HepG2 (cell line): ENCODE results near the gene AMZ2. TPM values are rescaled to one million over a fixed set of nuclear protein-coding genes. Genes with fewer than 3 reads are reported as not detected.

Experiments
- CBX5 ChIP-seq: sonication (generic); formaldehyde crosslinking; IDR thresholded peaks from 2 replicates; pipeline ENCODE4 v1.4.0; 2020; ENCODE audit warnings: missing genetic modification reagents, borderline replicate concordance
- GTF3A ChIP-seq: sonication (generic); formaldehyde crosslinking; conservative IDR thresholded peaks from 2 replicates; pipeline ENCODE4 v1.4.0; 2020; ENCODE audit warnings: mild to moderate bottlenecking, missing genetic modification reagents
- KDM4B ChIP-seq: sonication (generic); formaldehyde crosslinking; IDR thresholded peaks from 2 replicates; pipeline ENCODE4 v1.4.0; 2020; ENCODE audit warnings: missing genetic modification reagents
- NFYB ChIP-seq: sonication (generic); formaldehyde crosslinking; IDR thresholded peaks from 2 replicates; pipeline ENCODE4 v1.4.0; 2020; ENCODE audit warnings: missing genetic modification reagents
- SP5 ChIP-seq: IDR thresholded peaks from 2 replicates; pipeline ENCODE4 v1.6.1; 2016; ENCODE audit warnings: low read depth, borderline replicate concordance
- XBP1 ChIP-seq: sonication (generic); formaldehyde crosslinking; IDR thresholded peaks from 2 replicates; pipeline ENCODE4 v1.5.0; 2020; ENCODE audit warnings: missing genetic modification reagents
- ZFP90 ChIP-seq: sonication (generic); formaldehyde crosslinking; IDR thresholded peaks from 2 replicates; pipeline ENCODE4 v1.8.0; 2022; ENCODE audit warnings: missing genetic modification reagents, mild to moderate bottlenecking, inconsistent platforms, borderline replicate concordance
- ZKSCAN8 ChIP-seq: IDR thresholded peaks from 2 replicates; pipeline ENCODE4 v1.6.1; 2016; ENCODE audit warnings: borderline replicate concordance, missing genetic modification reagents, missing compliant biosample characterization
- ZNF451 ChIP-seq: sonication (generic); formaldehyde crosslinking; IDR thresholded peaks from 2 replicates; pipeline ENCODE4 v1.5.0; 2020; ENCODE audit warnings: mild to moderate bottlenecking, missing genetic modification reagents
- ZSCAN31 ChIP-seq: sonication (generic); formaldehyde crosslinking; IDR thresholded peaks from 2 replicates; pipeline ENCODE4 v1.5.0; 2020; ENCODE audit warnings: low read depth, mild to moderate bottlenecking, missing genetic modification reagents
- polyA plus RNA-seq, 8 experiments: library from polyadenylated mRNA; depleted of rRNA in 3 of 8; stranded (reverse) in 7 of 8; unstranded in 1 of 8; fragments of >200 nt; fragmentation: Illumina TruSeq in 4 of 8; extraction: Trizol in 4 of 8; gene quantifications; 2 replicates each; pipeline versions ENCODE4 v1.2.1 to v1.2.3, GENCODE V29; 2011 to 2016; ENCODE audit warnings: low read depth in 4 of 8, missing spikeins in 1 of 8, mixed read lengths in 1 of 8; ENCODE audit not compliant: insufficient read depth in 1 of 8
- total RNA-seq, 5 experiments: library from RNA; depleted of rRNA; stranded (reverse); fragments of >200 nt; fragmentation: Illumina TruSeq; extraction: Trizol; gene quantifications; 2 replicates each; pipeline ENCODE4 v1.2.3, GENCODE V29; 2016; ENCODE audit warnings: low read depth in 1 of 5
- TF ChIP-seq, protein P1 (sequence below): sonication (generic); formaldehyde crosslinking; IDR thresholded peaks from 2 replicates; pipeline ENCODE4 v1.4.0; 2020; ENCODE audit warnings: missing genetic modification reagents, borderline replicate concordance
- TF ChIP-seq, protein P2 (sequence below): sonication (generic); formaldehyde crosslinking; IDR thresholded peaks from 2 replicates; pipeline ENCODE4 v1.5.1; 2020; ENCODE audit warnings: mild to moderate bottlenecking, moderate library complexity, missing genetic modification reagents
- TF ChIP-seq, protein P3 (sequence below): IDR thresholded peaks from 2 replicates; pipeline ENCODE4 v1.6.1; 2016; ENCODE audit warnings: low read depth
- TF ChIP-seq, protein P4 (sequence below): sonication (generic); formaldehyde crosslinking; IDR thresholded peaks from 2 replicates; pipeline ENCODE4 v1.5.1; 2020; ENCODE audit warnings: mild to moderate bottlenecking, missing genetic modification reagents

The AMZ2 gene
- total and polyA plus RNA-seq, 2 of the 13 experiments (the other 11 are each of a cell fraction or from before 2014, with no cell fraction given), result 86.9 to 90.2 TPM

DNA sequence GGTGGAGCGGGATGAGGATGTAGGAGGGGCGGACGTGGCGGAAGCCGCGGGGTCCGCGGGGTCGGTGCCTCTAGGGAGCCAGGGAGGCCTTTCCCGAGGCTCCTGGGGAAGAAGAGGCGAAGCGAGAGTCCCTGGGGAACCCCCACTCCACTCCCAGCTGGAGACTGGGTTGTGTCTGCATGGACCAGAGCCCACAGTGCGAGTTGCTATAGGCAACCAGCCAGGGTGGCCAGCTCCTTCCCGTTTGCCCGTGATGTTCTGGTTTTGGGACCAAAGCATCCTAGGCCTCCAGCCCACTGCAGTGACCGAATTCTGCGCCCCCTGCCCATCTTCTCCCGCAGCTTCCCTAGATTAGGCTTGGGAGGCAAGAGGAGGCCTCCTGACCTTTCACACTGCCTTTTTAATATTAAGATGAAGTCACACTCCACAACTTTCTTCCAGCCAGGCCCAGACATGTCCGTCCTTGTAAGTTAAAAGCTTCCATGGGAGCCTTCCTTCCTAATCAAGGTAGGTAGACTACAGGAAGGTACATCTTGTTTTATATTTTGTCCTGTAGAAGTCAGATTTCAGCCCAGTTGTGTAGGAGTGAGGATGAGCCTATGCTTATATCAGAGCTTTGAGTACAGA lies 469 bp downstream of the AMZ2 start (continued):
- TF ChIP-seq NFYB (CRISPR knock-in tag), result no peak
- TF ChIP-seq, protein P1, sequence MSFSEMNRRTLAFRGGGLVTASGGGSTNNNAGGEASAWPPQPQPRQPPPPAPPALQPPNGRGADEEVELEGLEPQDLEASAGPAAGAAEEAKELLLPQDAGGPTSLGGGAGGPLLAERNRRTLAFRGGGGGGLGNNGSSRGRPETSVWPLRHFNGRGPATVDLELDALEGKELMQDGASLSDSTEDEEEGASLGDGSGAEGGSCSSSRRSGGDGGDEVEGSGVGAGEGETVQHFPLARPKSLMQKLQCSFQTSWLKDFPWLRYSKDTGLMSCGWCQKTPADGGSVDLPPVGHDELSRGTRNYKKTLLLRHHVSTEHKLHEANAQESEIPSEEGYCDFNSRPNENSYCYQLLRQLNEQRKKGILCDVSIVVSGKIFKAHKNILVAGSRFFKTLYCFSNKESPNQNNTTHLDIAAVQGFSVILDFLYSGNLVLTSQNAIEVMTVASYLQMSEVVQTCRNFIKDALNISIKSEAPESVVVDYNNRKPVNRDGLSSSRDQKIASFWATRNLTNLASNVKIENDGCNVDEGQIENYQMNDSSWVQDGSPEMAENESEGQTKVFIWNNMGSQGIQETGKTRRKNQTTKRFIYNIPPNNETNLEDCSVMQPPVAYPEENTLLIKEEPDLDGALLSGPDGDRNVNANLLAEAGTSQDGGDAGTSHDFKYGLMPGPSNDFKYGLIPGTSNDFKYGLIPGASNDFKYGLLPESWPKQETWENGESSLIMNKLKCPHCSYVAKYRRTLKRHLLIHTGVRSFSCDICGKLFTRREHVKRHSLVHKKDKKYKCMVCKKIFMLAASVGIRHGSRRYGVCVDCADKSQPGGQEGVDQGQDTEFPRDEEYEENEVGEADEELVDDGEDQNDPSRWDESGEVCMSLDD (CRISPR knock-in tag), result peak; percentile 78; the same call in 1 of the 2 replicates
- TF ChIP-seq, protein P2, sequence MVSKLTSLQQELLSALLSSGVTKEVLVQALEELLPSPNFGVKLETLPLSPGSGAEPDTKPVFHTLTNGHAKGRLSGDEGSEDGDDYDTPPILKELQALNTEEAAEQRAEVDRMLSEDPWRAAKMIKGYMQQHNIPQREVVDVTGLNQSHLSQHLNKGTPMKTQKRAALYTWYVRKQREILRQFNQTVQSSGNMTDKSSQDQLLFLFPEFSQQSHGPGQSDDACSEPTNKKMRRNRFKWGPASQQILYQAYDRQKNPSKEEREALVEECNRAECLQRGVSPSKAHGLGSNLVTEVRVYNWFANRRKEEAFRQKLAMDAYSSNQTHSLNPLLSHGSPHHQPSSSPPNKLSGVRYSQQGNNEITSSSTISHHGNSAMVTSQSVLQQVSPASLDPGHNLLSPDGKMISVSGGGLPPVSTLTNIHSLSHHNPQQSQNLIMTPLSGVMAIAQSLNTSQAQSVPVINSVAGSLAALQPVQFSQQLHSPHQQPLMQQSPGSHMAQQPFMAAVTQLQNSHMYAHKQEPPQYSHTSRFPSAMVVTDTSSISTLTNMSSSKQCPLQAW (CRISPR knock-in tag), result no peak
- no peak for TF ChIP-seq XBP1
- TF ChIP-seq, protein P3, sequence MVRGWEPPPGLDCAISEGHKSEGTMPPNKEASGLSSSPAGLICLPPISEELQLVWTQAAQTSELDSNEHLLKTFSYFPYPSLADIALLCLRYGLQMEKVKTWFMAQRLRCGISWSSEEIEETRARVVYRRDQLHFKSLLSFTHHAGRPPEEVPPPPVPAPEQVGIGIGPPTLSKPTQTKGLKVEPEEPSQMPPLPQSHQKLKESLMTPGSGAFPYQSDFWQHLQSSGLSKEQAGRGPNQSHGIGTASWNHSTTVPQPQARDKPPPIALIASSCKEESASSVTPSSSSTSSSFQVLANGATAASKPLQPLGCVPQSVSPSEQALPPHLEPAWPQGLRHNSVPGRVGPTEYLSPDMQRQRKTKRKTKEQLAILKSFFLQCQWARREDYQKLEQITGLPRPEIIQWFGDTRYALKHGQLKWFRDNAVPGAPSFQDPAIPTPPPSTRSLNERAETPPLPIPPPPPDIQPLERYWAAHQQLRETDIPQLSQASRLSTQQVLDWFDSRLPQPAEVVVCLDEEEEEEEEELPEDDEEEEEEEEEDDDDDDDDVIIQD (CRISPR knock-in tag), result no peak
- TF ChIP-seq SP5 (CRISPR knock-in tag), result no peak
- no peak; the same call in 1 of the 2 replicates for TF ChIP-seq ZSCAN31 (CRISPR knock-in tag)
- TF ChIP-seq ZFP90 (CRISPR knock-in tag), result peak; percentile 86
- TF ChIP-seq ZKSCAN8 (CRISPR knock-in tag), result no peak
- no peak for TF ChIP-seq GTF3A (CRISPR knock-in tag)
- no peak for TF ChIP-seq ZNF451 (CRISPR knock-in tag)
- TF ChIP-seq, protein P4, sequence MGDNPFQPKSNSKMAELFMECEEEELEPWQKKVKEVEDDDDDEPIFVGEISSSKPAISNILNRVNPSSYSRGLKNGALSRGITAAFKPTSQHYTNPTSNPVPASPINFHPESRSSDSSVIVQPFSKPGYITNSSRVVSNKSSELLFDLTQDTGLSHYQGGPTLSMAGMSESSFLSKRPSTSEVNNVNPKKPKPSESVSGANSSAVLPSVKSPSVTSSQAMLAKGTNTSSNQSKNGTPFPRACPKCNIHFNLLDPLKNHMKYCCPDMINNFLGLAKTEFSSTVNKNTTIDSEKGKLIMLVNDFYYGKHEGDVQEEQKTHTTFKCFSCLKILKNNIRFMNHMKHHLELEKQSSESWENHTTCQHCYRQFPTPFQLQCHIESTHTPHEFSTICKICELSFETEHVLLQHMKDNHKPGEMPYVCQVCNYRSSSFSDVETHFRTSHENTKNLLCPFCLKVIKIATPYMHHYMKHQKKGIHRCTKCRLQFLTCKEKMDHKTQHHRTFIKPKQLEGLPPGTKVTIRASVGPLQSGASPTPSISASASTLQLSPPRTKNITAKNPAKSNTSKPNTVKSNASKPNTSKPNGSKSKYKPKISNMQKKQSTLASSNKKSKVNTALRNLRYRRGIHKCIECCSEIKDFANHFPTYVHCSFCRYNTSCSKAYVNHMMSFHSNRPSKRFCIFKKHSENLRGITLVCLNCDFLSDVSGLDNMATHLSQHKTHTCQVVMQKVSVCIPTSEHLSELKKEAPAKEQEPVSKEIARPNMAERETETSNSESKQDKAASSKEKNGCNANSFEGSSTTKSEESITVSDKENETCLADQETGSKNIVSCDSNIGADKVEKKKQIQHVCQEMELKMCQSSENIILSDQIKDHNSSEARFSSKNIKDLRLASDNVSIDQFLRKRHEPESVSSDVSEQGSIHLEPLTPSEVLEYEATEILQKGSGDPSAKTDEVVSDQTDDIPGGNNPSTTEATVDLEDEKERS (CRISPR knock-in tag), result 0 out of 2 replicates have a peak, but pooled peaks have one; percentile 50
- TF ChIP-seq CBX5 (CRISPR knock-in tag), result no peak
- no peak for TF ChIP-seq KDM4B (CRISPR knock-in tag)
